K562 (cell line): ENCODE results near the gene TTC16. TPM values are rescaled to one million over a fixed set of nuclear protein-coding genes. Genes with fewer than 3 reads are reported as not detected.
A peak's percentile ranks its signal among the peaks of the same experiment; 100 is the strongest.

Experiments
- ARID2 ChIP-seq: fragments of 450-650 bp; IDR thresholded peaks from 2 replicates; pipeline ENCODE4 v1.6.1; 2017; ENCODE audit warnings: antibody characterized with exemption, mild to moderate bottlenecking
- ATF6 ChIP-seq: sonication (generic); formaldehyde crosslinking; IDR thresholded peaks from 2 replicates; pipeline ENCODE4 v1.4.0; 2020; ENCODE audit warnings: mild to moderate bottlenecking, missing genetic modification reagents
- CTBP1 ChIP-seq: fragments of 450-650 bp; IDR thresholded peaks from 2 replicates; pipeline ENCODE4 v1.6.1; 2016; ENCODE audit warnings: borderline replicate concordance
- CTCF ChIP-seq, 3 experiments: IDR thresholded peaks in 2 of 3; conservative IDR thresholded peaks in 1 of 3; 2 replicates each; pipeline ENCODE4 v1.5.1; 2011 to 2012; ENCODE audit warnings: low read length in 3 of 3, mild to moderate bottlenecking in 3 of 3, control low read depth in 2 of 3, improper control_type of control experiment in 1 of 3, inconsistent platforms in 1 of 3, low read depth in 1 of 3, mixed read lengths in 1 of 3, moderate library complexity in 1 of 3; ENCODE audit not compliant: insufficient read depth in 2 of 3
- FOXA1 ChIP-seq: fragments of 450-650 bp; IDR thresholded peaks from 2 replicates; pipeline ENCODE4 v1.6.1; 2016; ENCODE audit warnings: mild to moderate bottlenecking, borderline replicate concordance
- FOXP4 ChIP-seq: sonication (generic); formaldehyde crosslinking; IDR thresholded peaks from 2 replicates; pipeline ENCODE4 v1.8.0; 2022; ENCODE audit warnings: mild to moderate bottlenecking, missing genetic modification reagents, borderline replicate concordance
- HDAC8 ChIP-seq: fragments of 450-650 bp; IDR thresholded peaks from 2 replicates; pipeline ENCODE4 v1.6.1; 2016; ENCODE audit warnings: mild to moderate bottlenecking, missing genetic modification characterization, moderate library complexity, missing compliant biosample characterization
- JUN ChIP-seq, 2 experiments: sonication (generic) in 1 of 2; formaldehyde crosslinking in 1 of 2; IDR thresholded peaks; 2 replicates each; pipeline versions ENCODE4 v1.6.1 to v1.8.0; 2012 to 2022; ENCODE audit warnings: borderline replicate concordance in 2 of 2, mild to moderate bottlenecking in 2 of 2, improper control_type of control experiment in 1 of 2, low read depth in 1 of 2, low read length in 1 of 2, missing genetic modification reagents in 1 of 2
- KDM5B ChIP-seq: fragments of 200-600 bp; sonication (generic); IDR thresholded peaks from 2 replicates; pipeline ENCODE4 v1.6.1; 2012; ENCODE audit warnings: low read depth, mild to moderate bottlenecking, moderate library complexity, low read length, control low read depth, inconsistent platforms; ENCODE audit not compliant: insufficient replicate concordance
- SOX6 ChIP-seq: fragments of 450-650 bp; IDR thresholded peaks from 2 replicates; pipeline ENCODE4 v1.6.1; 2014; ENCODE audit warnings: mild to moderate bottlenecking
- TFE3 ChIP-seq: fragments of 450-650 bp; formaldehyde crosslinking; IDR thresholded peaks from 2 replicates; pipeline ENCODE4 v1.4.0; 2020; ENCODE audit warnings: mild to moderate bottlenecking, mixed read lengths
- WHSC1 ChIP-seq: IDR thresholded peaks from one replicate; pipeline ENCODE4 v1.6.1; 2012; ENCODE audit warnings: low read length, control low read depth, inconsistent platforms
- ZBTB17 ChIP-seq: fragments of 450-650 bp; formaldehyde crosslinking; IDR thresholded peaks from 2 replicates; pipeline ENCODE4 v1.4.0; 2020; ENCODE audit warnings: mild to moderate bottlenecking
- ZNF217 ChIP-seq: sonication (generic); formaldehyde crosslinking; IDR thresholded peaks from 2 replicates; pipeline ENCODE4 v1.8.0; 2022; ENCODE audit warnings: mild to moderate bottlenecking, missing genetic modification reagents
- ZNF24 ChIP-seq: fragments of 450-650 bp; IDR thresholded peaks from 2 replicates; pipeline ENCODE4 v1.6.1; 2016
- polyA plus RNA-seq, 8 experiments: library from polyadenylated mRNA; depleted of rRNA in 4 of 8; stranded (reverse) in 5 of 8; unstranded in 3 of 8; fragments of >200 nt; fragmentation: Nextera tagmentation in 2 of 8; fragmentation: Illumina TruSeq in 1 of 8; extraction: Ambion mirVana in 2 of 8; extraction: Trizol in 1 of 8; gene quantifications; 2 replicates each; pipeline versions ENCODE4 v1.2.1 to v1.2.3, GENCODE V29; 2011 to 2014; ENCODE audit warnings: inconsistent platforms in 1 of 8, missing spikeins in 1 of 8
- total RNA-seq, 7 experiments: library from RNA; depleted of rRNA in 6 of 7; stranded (reverse); fragments of >200 nt in 6 of 7; fragmentation: Illumina TruSeq in 2 of 7; extraction: Trizol in 2 of 7; gene quantifications; 2 replicates each; pipeline versions ENCODE4 v1.2.1 to v1.2.3, GENCODE V29; 2011 to 2021; ENCODE audit warnings: low replicate concordance in 1 of 7
- TF ChIP-seq, protein P1 (sequence below): conservative IDR thresholded peaks from 2 replicates; pipeline ENCODE4 v1.6.1; 2011; ENCODE audit warnings: low read depth, mild to moderate bottlenecking, low read length; ENCODE audit not compliant: control insufficient read depth
- TF ChIP-seq, protein P2 (sequence below): fragments of 450-650 bp; IDR thresholded peaks from 2 replicates; pipeline ENCODE4 v1.6.1; 2018; ENCODE audit warnings: mild to moderate bottlenecking, low read depth; ENCODE audit not compliant: partially characterized antibody

TTC16 gene
- total and polyA plus RNA-seq, 9 of the 15 experiments (the other 6 are each of a cell fraction or from before 2014, with no cell fraction given), result 0.11 TPM; not detected in 8

DNA sequence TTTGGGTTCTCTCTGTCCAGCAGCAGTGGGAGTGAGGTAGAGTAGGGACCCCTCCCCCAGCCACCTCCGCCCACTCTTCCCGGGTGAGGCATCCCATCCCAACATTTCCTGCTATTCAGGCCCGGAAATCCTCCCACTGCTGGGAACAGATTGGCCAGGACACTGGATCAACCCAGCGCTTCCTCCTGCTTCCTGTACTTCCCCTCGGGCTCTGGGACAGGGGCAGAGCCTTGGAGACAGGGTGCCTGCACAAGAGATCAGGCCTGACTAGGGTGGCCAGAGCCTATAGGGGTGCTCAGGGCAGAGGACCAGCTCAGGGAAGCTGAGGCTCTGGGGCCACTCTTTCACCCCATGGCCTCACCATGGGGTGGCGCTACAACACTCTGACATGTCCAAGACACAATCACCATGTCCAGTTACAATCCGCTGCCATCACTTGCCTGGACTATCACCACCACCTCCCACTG is 48.1 kb downstream of the TTC16 start (continued):
- TF ChIP-seq FOXP4 (CRISPR knock-in tag), result no peak
- TF ChIP-seq ZBTB17, result no peak
- 0 out of 2 replicates have a peak, but pooled peaks have one; percentile 39 for TF ChIP-seq ZNF24
- TF ChIP-seq, protein P1, sequence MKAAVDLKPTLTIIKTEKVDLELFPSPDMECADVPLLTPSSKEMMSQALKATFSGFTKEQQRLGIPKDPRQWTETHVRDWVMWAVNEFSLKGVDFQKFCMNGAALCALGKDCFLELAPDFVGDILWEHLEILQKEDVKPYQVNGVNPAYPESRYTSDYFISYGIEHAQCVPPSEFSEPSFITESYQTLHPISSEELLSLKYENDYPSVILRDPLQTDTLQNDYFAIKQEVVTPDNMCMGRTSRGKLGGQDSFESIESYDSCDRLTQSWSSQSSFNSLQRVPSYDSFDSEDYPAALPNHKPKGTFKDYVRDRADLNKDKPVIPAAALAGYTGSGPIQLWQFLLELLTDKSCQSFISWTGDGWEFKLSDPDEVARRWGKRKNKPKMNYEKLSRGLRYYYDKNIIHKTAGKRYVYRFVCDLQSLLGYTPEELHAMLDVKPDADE, result no peak
- no peak for TF ChIP-seq SOX6
- TF ChIP-seq CTCF (IDR thresholded peaks at IDR 0.05 in 2 of 3, conservative IDR thresholded peaks at IDR 0.05 in 1 of 3; ENCODE audit: insufficient read depth in 2 of 3, low read depth in 1 of 3, low read length in 3 of 3), result peak; percentile 78 to 85 (median 84)
- TF ChIP-seq, protein P2, sequence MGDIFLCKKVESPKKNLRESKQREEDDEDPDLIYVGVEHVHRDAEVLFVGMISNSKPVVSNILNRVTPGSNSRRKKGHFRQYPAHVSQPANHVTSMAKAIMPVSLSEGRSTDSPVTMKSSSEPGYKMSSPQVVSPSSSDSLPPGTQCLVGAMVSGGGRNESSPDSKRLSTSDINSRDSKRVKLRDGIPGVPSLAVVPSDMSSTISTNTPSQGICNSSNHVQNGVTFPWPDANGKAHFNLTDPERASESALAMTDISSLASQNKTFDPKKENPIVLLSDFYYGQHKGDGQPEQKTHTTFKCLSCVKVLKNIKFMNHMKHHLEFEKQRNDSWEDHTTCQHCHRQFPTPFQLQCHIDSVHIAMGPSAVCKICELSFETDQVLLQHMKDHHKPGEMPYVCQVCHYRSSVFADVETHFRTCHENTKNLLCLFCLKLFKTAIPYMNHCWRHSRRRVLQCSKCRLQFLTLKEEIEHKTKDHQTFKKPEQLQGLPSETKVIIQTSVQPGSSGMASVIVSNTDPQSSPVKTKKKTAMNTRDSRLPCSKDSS, result no peak
- no peak for TF ChIP-seq JUN (IDR thresholded peaks at IDR 0.05; ENCODE audit: borderline replicate concordance, low read depth, low read length)
- TF ChIP-seq JUN (CRISPR knock-in tag; IDR thresholded peaks at IDR 0.05; ENCODE audit: borderline replicate concordance), result no peak
- no peak for TF ChIP-seq HDAC8 (tag)
- TF ChIP-seq WHSC1, result no peak
- TF ChIP-seq KDM5B, result no peak
- TF ChIP-seq CTBP1, result peak; percentile 76
- no peak for TF ChIP-seq TFE3 (CRISPR knock-in tag)
- TF ChIP-seq FOXA1, result no peak
- no peak for TF ChIP-seq ZNF217 (CRISPR knock-in tag)
- TF ChIP-seq ATF6 (CRISPR knock-in tag), result no peak
- peak; percentile 56; the same call in 1 of the 2 replicates for TF ChIP-seq ARID2
